DMS153 treated with DMSO at 0.1 percent for 48 hours (cell line): ENCODE results near the gene INVS.
"Not testable (repeated sequence)": the region's sequence is repeated elsewhere in the genome, so short reads cannot be mapped to it uniquely, and the experiment has no call there.

Source experiments
- DNase-seq: peaks from one replicate; lab custom pipeline; 2025; ENCODE audit not compliant: unreplicated experiment; lab: John Stamatoyannopoulos, UW

Gene INVS

GRCh38 chr9:100082782-100083181, 16.3 kb upstream of the INVS start:
- DNase-seq = no peak

- no peak for DNase-seq
These were observed 15.5 kb upstream of the INVS start for GRCh38 chr9:100083448-100084127.

DNA sequence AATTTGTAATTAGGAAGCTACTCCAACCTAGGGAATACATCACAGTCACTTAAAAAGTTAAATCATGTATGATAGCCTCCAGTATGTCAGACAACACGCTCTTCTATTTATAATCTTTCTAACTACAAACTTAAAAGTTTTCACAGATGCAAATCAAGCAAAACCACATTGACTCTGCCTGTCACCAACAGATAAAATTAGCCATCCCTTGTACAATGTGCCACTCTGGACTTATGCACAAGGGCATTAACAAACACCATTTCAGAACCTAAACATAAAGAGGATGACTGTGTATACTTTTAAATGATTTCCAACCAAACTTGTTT, 15.0 kb upstream of the INVS start:
- no peak for DNase-seq

DNA sequence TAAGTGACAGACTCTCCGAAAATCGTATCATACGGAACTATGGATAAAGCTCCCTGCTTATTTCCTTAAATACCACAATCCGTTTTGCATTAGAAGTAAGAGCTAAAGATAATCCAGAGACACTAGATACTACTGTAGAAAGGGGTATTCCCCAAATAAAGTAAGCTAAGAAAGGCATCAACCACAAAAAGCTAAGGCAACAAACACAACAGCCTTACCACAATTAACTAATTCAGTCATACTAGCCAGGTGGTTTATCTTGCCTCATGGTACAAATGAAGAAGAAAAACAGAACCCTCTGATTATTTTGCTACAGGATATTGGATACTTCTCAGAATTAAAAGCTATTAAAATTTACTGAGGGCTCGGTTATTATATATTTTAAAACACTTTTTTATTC, 14.3 kb upstream of the INVS start:
- no peak for DNase-seq

- DNase-seq = no peak
These were observed 12.9 kb upstream of the INVS start for GRCh38 chr9:100086097-100086635.

DNA sequence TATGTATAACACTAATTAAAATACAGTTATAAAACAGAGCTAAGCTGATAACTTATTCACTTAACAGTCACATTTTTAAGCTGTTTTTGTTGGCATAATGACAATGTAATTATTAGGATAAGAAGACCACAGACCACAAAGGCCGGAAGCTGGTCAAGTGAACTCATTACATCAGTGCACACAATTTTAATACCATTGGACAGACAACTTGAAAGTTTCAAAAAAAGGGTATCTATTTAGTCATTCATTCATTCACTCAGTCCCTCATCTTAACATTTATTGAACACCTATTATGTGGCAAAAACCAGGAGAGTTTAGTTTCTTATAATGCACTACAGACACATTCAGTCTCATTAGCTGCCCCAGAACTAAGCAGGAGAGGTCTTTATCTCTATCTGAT, 11.8 kb upstream of the INVS start:
- DNase-seq = no peak

DNA sequence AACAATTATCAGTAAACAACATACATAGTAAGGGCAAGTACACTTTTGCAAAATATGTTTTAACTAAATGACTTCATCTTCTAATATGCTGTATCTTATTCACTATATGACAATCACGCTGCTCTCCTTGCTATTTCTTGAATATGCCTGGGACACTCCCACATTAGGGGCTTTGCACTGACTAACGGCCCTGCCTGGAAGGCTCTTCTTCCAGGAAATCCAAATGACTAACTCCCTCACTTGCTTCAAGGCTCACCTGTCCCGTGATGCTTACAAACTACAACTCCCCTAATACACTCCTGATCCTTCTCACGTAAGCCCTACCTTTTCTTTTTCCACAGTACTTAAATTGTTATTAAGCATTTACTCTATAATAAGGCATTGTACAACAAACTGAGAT, 10.8 kb upstream of the INVS start:
- DNase-seq = no peak

GRCh38 chr9:100090880-100091279, 8.2 kb upstream of the INVS start:
- no peak for DNase-seq

DNA sequence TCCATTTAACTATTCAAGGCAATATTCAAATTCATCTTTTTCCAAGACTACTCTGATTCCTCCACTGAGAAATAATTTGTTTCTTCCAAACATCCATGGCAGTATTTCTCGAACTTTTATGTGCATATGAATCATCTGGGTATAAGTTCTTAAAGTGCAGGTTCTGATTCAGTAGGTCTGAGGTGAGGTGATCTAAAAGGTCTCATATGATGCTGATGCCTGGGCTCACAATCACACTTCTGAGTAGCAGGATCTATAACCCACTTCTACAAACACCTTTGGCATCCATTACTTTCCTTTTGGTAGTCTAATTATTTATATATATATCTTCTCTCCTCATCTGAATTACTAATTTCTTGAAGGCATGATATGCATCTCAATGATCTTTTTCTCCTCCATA, 7.4 kb upstream of the INVS start:
- DNase-seq = no peak

- DNase-seq = no peak
These were observed 7.0 kb upstream of the INVS start for GRCh38 chr9:100092066-100092465.

- DNase-seq = not testable (repeated sequence)
These were observed 4.6 kb upstream of the INVS start for GRCh38 chr9:100094411-100094810.

- no peak for DNase-seq
These were observed 2.6 kb upstream of the INVS start for GRCh38 chr9:100096378-100096916.

GRCh38 chr9:100098046-100098886, 777 bp upstream of the INVS start:
- peak; percentile 24 for DNase-seq

GRCh38 chr9:100099722-100100042, 639 bp downstream of the INVS start:
- DNase-seq = no peak

- DNase-seq = no peak
These were observed 1.2 kb downstream of the INVS start for GRCh38 chr9:100100146-100100667.

- no peak for DNase-seq
These were observed 2.6 kb downstream of the INVS start for GRCh38 chr9:100101608-100102007.

DNA sequence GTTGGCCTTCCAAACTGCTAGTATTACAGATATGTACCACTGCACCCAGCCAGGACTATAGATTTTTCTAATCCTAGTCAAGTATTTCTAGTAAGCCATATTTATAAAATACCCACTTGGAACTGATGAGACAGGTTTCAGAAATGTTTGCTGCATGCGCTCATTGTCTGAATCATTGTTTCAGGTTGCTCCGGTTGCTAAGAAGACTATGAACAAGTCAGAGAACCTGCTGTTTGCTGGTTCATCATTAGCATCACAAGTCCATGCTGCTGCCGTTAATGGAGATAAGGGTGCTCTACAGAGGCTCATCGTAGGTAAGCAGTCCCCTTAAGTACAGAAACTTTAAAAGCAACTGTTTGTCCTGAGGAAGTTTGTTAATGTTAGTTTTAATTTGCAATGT, 5.3 kb downstream of the INVS start:
- DNase-seq = no peak

GRCh38 chr9:100105861-100106260, 6.8 kb downstream of the INVS start:
- DNase-seq = no peak

DNA sequence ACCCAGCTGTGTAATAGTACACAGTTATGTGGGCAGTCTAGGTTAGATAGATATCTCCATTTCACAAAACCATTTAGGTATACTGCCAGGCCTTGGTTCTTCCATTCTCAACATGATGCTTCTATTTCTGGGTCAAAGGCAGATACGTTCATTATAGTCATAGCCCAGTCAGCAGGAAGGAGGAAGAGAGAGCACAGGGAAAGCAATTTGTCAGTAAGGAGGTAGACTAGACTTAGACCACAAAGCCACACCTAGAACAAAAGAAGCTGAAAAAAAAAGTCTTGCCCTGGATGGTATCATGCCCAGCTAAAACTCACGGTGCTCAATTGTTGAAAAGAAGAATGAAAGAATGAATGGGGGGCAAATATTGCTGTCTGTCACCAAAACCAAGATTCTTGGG, 7.6 kb downstream of the INVS start:
- DNase-seq = no peak

DNA sequence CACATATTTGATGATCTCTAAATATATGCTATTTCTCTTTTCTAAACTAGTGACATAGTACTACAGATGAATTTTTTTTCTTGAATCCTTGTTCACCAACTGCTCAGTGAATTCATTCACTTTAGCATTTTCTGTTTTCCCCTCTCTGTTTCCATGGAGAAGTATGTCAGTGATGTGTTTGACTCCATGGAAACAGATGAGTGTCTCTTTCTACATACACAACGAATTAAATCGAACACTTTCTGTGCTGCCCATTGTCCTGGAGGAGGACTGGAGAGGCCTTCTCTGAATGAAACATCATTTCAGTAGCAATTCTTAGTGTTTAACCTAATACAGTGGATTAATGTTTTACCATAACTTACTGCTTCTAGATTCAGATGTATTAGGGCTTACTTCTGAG, 9.5 kb downstream of the INVS start:
- DNase-seq = no peak

DNA sequence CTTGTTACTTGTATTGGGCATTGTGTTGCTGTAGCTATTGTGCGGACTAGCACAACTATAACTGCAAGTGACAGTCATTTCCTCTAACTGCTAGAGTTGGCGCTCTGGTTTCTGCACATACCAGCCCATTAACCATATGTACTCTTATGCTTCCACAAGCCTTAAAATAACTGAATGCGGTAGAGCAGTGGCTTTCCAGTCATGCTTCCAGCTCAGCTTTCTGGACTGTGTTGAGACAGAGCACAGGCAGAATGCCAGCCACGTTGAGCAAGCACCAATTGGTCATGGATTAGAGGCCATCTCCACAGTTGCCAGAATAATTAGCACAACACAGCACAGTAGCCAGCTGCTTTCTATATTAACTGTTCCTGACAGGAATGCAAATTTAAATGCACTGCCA, 12.2 kb downstream of the INVS start:
- no peak for DNase-seq

DNA sequence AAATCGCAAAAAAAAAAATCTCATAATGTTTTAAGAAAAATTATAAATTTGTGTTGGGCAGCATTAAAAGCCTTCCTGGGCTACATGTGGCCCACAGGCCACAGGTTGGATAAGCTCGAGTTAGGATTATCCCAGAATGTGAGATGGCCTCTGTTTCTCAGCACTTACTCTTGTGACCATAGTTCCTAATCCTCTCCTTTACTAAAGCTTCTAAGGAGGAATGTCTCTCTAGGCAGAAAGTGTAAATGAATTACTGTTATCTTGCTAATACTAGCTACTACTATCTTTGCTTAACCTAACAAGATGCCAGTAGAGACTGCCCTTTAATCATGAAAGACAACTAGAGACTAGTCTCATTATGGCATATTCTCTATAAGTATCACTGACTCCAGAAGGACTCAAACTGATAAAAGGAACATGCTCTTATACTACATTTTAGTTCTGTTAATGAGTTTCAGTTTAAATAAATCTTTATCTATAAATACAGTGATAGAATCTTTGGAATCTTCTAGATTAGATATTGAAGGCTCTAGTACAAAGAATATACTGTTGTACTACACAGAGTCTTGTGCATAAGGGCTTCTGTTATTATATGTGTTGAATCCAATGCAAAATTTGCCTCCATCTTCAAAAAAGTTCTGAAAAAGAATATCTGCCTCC, 13.8 kb downstream of the INVS start:
- DNase-seq = no peak
